ENCODE data around the gene ADARB1.

Gene ADARB1

GRCh38 chr21:45035477-45035848, 38.9 kb upstream of the ADARB1 start:
- no peak for TF ChIP-seq CTCF (IDR thresholded peaks at IDR 0.05)

GRCh38 chr21:45036630-45037029, 37.8 kb upstream of the ADARB1 start:
- TF ChIP-seq CTCF (IDR thresholded peaks at IDR 0.05) = no peak

GRCh38 chr21:45037986-45038385, 36.4 kb upstream of the ADARB1 start:
- no peak for TF ChIP-seq CTCF (IDR thresholded peaks at IDR 0.05)

- no peak for TF ChIP-seq CTCF (IDR thresholded peaks at IDR 0.05)
These were observed 34.8 kb upstream of the ADARB1 start for GRCh38 chr21:45039317-45040156.

GRCh38 chr21:45040157-45040711, 34.1 kb upstream of the ADARB1 start:
- TF ChIP-seq CTCF (IDR thresholded peaks at IDR 0.05) = no peak

GRCh38 chr21:45040739-45041138, 33.6 kb upstream of the ADARB1 start:
- TF ChIP-seq CTCF (IDR thresholded peaks at IDR 0.05) = no peak

GRCh38 chr21:45041351-45041805, 33.0 kb upstream of the ADARB1 start:
- no peak for TF ChIP-seq CTCF (IDR thresholded peaks at IDR 0.05)

Measured in LNCAP (cell line).